ENCODE results near the gene NT5DC2.

DNA sequence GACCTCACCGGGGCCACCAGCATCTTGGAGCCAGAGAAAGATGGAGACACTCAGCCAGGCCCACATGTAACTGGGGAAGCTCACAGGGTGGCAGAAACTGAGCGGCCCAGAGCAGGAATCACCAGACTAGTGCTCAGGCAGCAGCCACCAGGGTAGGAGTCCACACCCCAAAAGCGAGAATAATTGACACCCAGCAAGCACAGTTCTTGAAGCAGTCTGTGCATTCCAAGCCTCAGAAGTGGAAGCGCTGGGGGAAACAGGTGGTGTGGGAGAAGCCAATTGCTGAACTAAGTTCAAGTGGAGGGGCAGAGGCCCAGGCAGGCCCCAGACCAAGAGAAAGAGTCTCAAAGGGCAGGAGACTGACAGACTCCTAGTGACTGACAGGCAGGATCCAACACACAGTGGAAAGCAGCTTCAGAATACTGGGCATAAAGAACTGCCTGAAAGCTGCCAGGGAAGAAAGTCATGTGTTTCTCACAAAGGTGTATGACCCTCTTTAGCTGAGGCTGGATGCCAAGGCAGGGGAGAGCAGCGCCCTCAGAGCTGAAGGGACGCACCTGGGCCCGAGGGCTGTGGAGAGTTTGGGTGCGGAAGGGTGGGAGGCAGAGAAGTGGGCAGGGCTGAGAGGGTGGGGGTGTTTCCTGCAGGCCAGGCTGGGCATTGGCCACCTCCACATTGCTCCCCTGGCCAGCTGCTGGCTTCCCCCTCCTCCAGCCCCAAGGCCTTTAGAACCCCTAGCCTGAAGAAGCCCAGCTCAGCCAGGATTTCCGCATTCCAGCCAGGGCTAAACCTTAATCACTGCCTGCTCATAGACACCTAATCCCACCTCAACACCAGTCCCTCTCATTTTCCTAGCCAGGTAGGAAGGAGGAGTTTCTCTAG lies 7.7 kb downstream of the NT5DC2 start:
- TF ChIP-seq, protein P1, sequence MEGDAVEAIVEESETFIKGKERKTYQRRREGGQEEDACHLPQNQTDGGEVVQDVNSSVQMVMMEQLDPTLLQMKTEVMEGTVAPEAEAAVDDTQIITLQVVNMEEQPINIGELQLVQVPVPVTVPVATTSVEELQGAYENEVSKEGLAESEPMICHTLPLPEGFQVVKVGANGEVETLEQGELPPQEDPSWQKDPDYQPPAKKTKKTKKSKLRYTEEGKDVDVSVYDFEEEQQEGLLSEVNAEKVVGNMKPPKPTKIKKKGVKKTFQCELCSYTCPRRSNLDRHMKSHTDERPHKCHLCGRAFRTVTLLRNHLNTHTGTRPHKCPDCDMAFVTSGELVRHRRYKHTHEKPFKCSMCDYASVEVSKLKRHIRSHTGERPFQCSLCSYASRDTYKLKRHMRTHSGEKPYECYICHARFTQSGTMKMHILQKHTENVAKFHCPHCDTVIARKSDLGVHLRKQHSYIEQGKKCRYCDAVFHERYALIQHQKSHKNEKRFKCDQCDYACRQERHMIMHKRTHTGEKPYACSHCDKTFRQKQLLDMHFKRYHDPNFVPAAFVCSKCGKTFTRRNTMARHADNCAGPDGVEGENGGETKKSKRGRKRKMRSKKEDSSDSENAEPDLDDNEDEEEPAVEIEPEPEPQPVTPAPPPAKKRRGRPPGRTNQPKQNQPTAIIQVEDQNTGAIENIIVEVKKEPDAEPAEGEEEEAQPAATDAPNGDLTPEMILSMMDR (IDR thresholded peaks at IDR 0.05): no peak
- TF ChIP-seq, protein P2, sequence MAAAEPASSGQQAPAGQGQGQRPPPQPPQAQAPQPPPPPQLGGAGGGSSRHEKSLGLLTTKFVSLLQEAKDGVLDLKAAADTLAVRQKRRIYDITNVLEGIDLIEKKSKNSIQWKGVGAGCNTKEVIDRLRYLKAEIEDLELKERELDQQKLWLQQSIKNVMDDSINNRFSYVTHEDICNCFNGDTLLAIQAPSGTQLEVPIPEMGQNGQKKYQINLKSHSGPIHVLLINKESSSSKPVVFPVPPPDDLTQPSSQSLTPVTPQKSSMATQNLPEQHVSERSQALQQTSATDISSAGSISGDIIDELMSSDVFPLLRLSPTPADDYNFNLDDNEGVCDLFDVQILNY (CRISPR knock-in tag; IDR thresholded peaks at IDR 0.05): no peak
- TF ChIP-seq ESRRA (CRISPR knock-in tag; IDR thresholded peaks at IDR 0.05; ENCODE audit: borderline replicate concordance): no peak
- TF ChIP-seq, protein P3, sequence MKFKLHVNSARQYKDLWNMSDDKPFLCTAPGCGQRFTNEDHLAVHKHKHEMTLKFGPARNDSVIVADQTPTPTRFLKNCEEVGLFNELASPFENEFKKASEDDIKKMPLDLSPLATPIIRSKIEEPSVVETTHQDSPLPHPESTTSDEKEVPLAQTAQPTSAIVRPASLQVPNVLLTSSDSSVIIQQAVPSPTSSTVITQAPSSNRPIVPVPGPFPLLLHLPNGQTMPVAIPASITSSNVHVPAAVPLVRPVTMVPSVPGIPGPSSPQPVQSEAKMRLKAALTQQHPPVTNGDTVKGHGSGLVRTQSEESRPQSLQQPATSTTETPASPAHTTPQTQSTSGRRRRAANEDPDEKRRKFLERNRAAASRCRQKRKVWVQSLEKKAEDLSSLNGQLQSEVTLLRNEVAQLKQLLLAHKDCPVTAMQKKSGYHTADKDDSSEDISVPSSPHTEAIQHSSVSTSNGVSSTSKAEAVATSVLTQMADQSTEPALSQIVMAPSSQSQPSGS (CRISPR knock-in tag; IDR thresholded peaks at IDR 0.05; ENCODE audit: borderline replicate concordance, low read depth): no peak
- TF ChIP-seq, protein P4, sequence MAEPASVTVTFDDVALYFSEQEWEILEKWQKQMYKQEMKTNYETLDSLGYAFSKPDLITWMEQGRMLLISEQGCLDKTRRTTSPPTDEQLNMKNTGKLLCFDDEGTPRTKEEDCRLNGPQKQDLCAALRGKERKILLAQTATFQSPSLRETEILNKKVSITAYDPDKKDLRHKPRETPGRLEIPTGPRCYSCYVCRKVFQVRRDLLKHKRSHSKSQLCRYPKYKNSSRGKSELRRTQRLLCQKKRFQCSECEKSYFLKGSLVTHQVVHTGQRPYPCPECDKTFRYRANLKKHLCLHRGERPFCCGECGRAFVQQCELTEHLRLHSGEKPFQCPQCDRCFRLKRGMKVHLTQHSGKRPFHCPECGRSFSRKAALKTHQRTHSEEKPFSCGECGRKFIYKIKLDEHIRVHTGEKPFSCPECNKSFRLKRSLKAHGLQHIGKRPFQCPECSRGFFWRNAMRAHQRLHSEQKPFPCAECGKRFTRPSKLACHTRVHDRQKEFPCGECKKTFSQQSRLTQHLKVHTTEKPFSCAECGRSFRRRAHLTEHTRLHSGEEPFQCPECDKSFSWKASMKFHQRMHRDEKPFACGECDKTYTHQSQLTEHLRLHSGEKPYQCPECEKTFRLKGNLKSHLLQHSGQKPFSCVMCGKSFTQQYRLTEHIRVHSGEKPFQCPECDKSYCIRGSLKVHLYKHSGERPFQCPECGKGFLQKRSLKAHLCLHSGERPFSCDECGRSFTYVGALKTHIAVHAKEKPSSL (CRISPR knock-in tag; conservative IDR thresholded peaks at IDR 0.05): no peak

Data from WTC11 (cell line).